Fibroblast of lung (primary cell): ENCODE results near the gene FAM3B.

ENCODE experiments used
- EZH2 ChIP-seq: IDR thresholded peaks from 2 replicates; pipeline ENCODE4 v1.5.1; 2012; ENCODE audit warnings: low read length, control low read depth, mild to moderate bottlenecking; ENCODE audit errors: missing control alignments
- TF ChIP-seq, protein P1 (sequence below), 2 donors: IDR thresholded peaks in 1 of 2; conservative IDR thresholded peaks in 1 of 2; 1 replicate in 1 of 2; 2 replicates in 1 of 2; pipeline ENCODE4 v1.5.1; 2011 to 2012; ENCODE audit warnings: low read length in 2 of 2, control low read depth in 1 of 2, inconsistent platforms in 1 of 2, low read depth in 1 of 2, mild to moderate bottlenecking in 1 of 2

GRCh38 chr21:41363370-41364270 lies 47.0 kb downstream of the FAM3B start:
- TF ChIP-seq, protein P1, sequence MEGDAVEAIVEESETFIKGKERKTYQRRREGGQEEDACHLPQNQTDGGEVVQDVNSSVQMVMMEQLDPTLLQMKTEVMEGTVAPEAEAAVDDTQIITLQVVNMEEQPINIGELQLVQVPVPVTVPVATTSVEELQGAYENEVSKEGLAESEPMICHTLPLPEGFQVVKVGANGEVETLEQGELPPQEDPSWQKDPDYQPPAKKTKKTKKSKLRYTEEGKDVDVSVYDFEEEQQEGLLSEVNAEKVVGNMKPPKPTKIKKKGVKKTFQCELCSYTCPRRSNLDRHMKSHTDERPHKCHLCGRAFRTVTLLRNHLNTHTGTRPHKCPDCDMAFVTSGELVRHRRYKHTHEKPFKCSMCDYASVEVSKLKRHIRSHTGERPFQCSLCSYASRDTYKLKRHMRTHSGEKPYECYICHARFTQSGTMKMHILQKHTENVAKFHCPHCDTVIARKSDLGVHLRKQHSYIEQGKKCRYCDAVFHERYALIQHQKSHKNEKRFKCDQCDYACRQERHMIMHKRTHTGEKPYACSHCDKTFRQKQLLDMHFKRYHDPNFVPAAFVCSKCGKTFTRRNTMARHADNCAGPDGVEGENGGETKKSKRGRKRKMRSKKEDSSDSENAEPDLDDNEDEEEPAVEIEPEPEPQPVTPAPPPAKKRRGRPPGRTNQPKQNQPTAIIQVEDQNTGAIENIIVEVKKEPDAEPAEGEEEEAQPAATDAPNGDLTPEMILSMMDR (conservative IDR thresholded peaks at IDR 0.05 in 1 of 2, IDR thresholded peaks at IDR 0.05 in 1 of 2; ENCODE audit: low read depth in 1 of 2, low read length in 2 of 2), result no peak
- TF ChIP-seq EZH2, result no peak
